Stomach (tissue), 9 donors: Measurements from ENCODE around the gene UBFD1. TPM values are rescaled to one million over a fixed set of nuclear protein-coding genes. Genes with fewer than 3 reads are reported as not detected.

Source experiments
- DNase-seq, 2 donors: peaks; one replicate each; pipeline versions ENCODE4 v3.0.0 to v3.0.0-alpha.2; 2013 to 2019
- H3K27ac ChIP-seq, 5 donors: fragments of 200-600 bp in 4 of 5; sonication (generic) in 4 of 5; one replicate each; pipeline ENCODE4 v1.5.1; 2013 to 2019; ENCODE audit warnings: mild to moderate bottlenecking in 1 of 5, moderate library complexity in 1 of 5
- H3K27me3 ChIP-seq, 3 donors: fragments of 200-600 bp; sonication (generic); one replicate each; pipeline ENCODE4 v1.5.1; 2017 to 2019; ENCODE audit warnings: mixed run types in 1 of 3
- H3K36me3 ChIP-seq, 4 donors: fragments of 200-600 bp; sonication (generic); 1 replicate in 3 of 4; 2 replicates in 1 of 4; pipeline ENCODE4 v1.5.1; 2016 to 2019
- H3K4me1 ChIP-seq, 4 donors: fragments of 200-600 bp; sonication (generic); one replicate each; pipeline ENCODE4 v1.5.1; 2016 to 2019
- H3K4me3 ChIP-seq, 4 donors: fragments of 200-600 bp; sonication (generic) in 3 of 4; one replicate each; pipeline ENCODE4 v1.5.1; 2016 to 2019; ENCODE audit warnings: mild to moderate bottlenecking in 1 of 4
- H3K9me3 ChIP-seq, 4 donors: fragments of 200-600 bp; sonication (generic); one replicate each; pipeline ENCODE4 v1.5.1; 2016 to 2019
- EP300 ChIP-seq: sonication (generic); formaldehyde crosslinking; IDR thresholded peaks from one replicate; pipeline ENCODE4 v1.6.1; 2017; ENCODE audit warnings: antibody characterized with exemption
- POLR2A ChIP-seq, 4 donors: fragments of 450-650 bp; IDR thresholded peaks; one replicate each; pipeline ENCODE4 v1.6.1; 2016; ENCODE audit warnings: antibody characterized with exemption in 4 of 4, control low read depth in 2 of 4, mild to moderate bottlenecking in 1 of 4, moderate library complexity in 1 of 4
- POLR2AphosphoS5 ChIP-seq, 3 donors: sonication (generic); formaldehyde crosslinking; IDR thresholded peaks; one replicate each; pipeline ENCODE4 v1.6.1; 2016; ENCODE audit warnings: antibody characterized with exemption in 3 of 3
- WGBS, 5 donors: extraction: QIAGEN DNeasy Blood & Tissue Kit in 3 of 5; methylation state at CpG; one replicate each; pipeline versions ENCODE4 v1.1.5 to v1.1.7; 2013 to 2018; 5-methylcytosine and 5-hydroxymethylcytosine counted together
- intact Hi-C: fragments of 100-400 bp; cut with DNase I; formaldehyde crosslinking; loops from one replicate; pipeline ENCODE4 v1.15.1; 2023; ENCODE audit warnings: low total_unique reads
- polyA plus RNA-seq, 3 donors: library from polyadenylated mRNA; stranded (reverse); fragments of 200-250 nt; gene quantifications; one replicate each; pipeline ENCODE4 v1.2.3, GENCODE V29; 2013
- total RNA-seq, 5 donors: library from RNA; depleted of rRNA; stranded (reverse); fragments of >200 nt; gene quantifications; one replicate each; pipeline versions ENCODE4 v1.1.0 to v1.2.3, GENCODE V29; 2014 to 2016
- TF ChIP-seq, protein P1 (sequence below), 7 experiments: fragments of 450-650 bp in 4 of 7; fragments of 200-600 bp in 3 of 7; sonication (generic) in 3 of 7; IDR thresholded peaks; one replicate each; pipeline ENCODE4 v1.5.1; 2016 to 2019; ENCODE audit warnings: antibody characterized with exemption in 7 of 7, control low read depth in 2 of 7, mild to moderate bottlenecking in 1 of 7
- donor health status: healthy with polysubstance abuse.
- donor health status: Bipolar disorder and iron deficiency.
- donor health status: healthy.

UBFD1 gene
- total and polyA plus RNA-seq, 8 donors = 6.0 to 163 (median 29.4) TPM

GRCh38 chr16:23562505-23562904, 5.0 kb downstream of the UBFD1 start:
- intact Hi-C loops = no loop called here
- H3K36me3 ChIP-seq = peaks cover 63 to 84% (median 84%) of the 10 kb centered on the region in 4 donors

GRCh38 chr16:23563186-23563585, 5.7 kb downstream of the UBFD1 start:
- H3K36me3 ChIP-seq = peaks cover 68 to 91% (median 90%) of the 10 kb centered on the region in 4 donors
- WGBS, 5 donors = 75 to 83% (median 77%) methylated on average over 6 of the region's 6 CpGs
- intact Hi-C loops = no loop called here
- H3K4me1 ChIP-seq = peaks cover 11 to 34% (median 28%) of the 10 kb centered on the region in 4 donors
- H3K27ac ChIP-seq = no peak overlapping the region
- H3K27me3 ChIP-seq = no peaks in the 10 kb centered on the region
- DNase-seq = no peak
- TF ChIP-seq POLR2A (IDR thresholded peaks at IDR 0.05) (no peak), EP300 (no peak), POLR2AphosphoS5 (IDR thresholded peaks at IDR 0.05) (no peak)
- TF ChIP-seq, protein P1, sequence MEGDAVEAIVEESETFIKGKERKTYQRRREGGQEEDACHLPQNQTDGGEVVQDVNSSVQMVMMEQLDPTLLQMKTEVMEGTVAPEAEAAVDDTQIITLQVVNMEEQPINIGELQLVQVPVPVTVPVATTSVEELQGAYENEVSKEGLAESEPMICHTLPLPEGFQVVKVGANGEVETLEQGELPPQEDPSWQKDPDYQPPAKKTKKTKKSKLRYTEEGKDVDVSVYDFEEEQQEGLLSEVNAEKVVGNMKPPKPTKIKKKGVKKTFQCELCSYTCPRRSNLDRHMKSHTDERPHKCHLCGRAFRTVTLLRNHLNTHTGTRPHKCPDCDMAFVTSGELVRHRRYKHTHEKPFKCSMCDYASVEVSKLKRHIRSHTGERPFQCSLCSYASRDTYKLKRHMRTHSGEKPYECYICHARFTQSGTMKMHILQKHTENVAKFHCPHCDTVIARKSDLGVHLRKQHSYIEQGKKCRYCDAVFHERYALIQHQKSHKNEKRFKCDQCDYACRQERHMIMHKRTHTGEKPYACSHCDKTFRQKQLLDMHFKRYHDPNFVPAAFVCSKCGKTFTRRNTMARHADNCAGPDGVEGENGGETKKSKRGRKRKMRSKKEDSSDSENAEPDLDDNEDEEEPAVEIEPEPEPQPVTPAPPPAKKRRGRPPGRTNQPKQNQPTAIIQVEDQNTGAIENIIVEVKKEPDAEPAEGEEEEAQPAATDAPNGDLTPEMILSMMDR (IDR thresholded peaks at IDR 0.05) = no peak
- H3K4me3 ChIP-seq = no peak overlapping the region
- no peaks in the 10 kb centered on the region for H3K9me3 ChIP-seq

More at GRCh38 chr16:23562505-23562904, 5.0 kb downstream of the UBFD1 start:
- Histone ChIP-seq H3K4me1 (peaks cover 11 to 39% (median 30%) of the 10 kb centered on the region in 4 donors), H3K27me3 (no peaks in the 10 kb centered on the region), H3K27ac (no peak overlapping the region), H3K9me3 (no peaks in the 10 kb centered on the region), H3K4me3 (no peak overlapping the region)
- DNase-seq = no peak
- no peak for TF ChIP-seq POLR2A (IDR thresholded peaks at IDR 0.05)
- TF ChIP-seq POLR2AphosphoS5 (IDR thresholded peaks at IDR 0.05) = no peak
- TF ChIP-seq, protein P1 (IDR thresholded peaks at IDR 0.05) = no peak
- TF ChIP-seq EP300 = no peak
- 90 to 95% (median 92%) methylated on average over 13 of the region's 13 CpGs for WGBS, 5 donors

DNA sequence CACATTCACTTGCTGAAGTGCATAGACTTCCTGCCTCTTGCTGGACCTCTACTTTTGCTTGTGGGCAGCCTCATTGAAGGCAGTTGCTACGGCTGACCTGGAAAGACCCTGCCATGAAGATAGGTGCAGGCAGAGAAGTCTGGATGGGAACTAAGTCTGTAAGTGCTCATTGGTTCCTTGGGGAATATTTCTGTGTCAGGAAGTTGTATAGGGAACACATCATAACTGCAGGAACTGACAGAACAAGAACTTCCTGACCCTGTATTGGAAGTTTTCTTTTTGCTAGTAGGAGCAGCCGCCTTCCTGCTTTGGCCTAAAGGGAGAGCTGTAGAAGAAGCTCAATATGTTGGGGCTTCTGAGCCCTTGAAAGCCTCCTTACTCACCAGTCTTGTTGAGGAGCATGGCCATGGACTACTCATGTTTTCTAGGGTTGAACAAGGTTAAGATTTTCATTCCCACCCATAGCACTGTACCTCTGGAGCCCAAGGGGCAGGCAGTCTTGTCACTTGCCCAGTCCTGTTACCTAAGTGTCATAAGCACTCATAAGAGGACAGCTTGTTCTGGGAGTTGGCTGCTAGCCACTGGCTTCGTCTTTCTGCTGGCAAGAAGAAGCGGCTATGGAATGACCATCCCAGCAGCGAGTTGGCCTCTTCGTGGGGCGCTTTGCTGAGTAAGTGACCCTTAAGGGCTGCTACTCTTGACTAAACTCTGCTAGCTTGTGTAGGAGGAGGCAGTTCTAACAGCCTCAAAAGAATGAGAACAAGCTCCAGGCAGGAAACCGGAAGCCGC, 7.2 kb downstream of the UBFD1 start:
- TF ChIP-seq, protein P1 (IDR thresholded peaks at IDR 0.05) = no peak
- no peak for TF ChIP-seq POLR2A (IDR thresholded peaks at IDR 0.05)
- no peak for TF ChIP-seq EP300
- TF ChIP-seq POLR2AphosphoS5 (IDR thresholded peaks at IDR 0.05) = no peak
- no peaks in the 10 kb centered on the region for H3K9me3 ChIP-seq
- 90 to 96% (median 94%) methylated on average over 9 of the region's 9 CpGs for WGBS, 5 donors
- H3K4me3 ChIP-seq = no peak overlapping the region
- H3K4me1 ChIP-seq = peaks cover 0 to 18% (median 13%) of the 10 kb centered on the region in 4 donors
- H3K27me3 ChIP-seq = no peaks in the 10 kb centered on the region
- peaks cover 78 to 100% (median 100%) of the 10 kb centered on the region in 4 donors for H3K36me3 ChIP-seq
- no peak overlapping the region for H3K27ac ChIP-seq
- intact Hi-C loops = no loop called here
- no peak for DNase-seq

- TF ChIP-seq EP300 (no peak), POLR2AphosphoS5 (IDR thresholded peaks at IDR 0.05) (no peak), POLR2A (IDR thresholded peaks at IDR 0.05) (no peak)
- TF ChIP-seq, protein P1 (IDR thresholded peaks at IDR 0.05) = no peak
- WGBS, 5 donors = 95 to 100% (median 97%) methylated on average over 8 of the region's 8 CpGs
- Histone ChIP-seq H3K9me3 (no peaks in the 10 kb centered on the region), H3K4me3 (no peak overlapping the region), H3K4me1 (no peaks in the 10 kb centered on the region), H3K36me3 (peaks cover 77 to 100% (median 100%) of the 10 kb centered on the region in 4 donors), H3K27ac (no peak overlapping the region), H3K27me3 (no peaks in the 10 kb centered on the region)
- no peak for DNase-seq
- intact Hi-C loops = no loop called here
Observed at GRCh38 chr16:23566724-23567123, 9.2 kb downstream of the UBFD1 start.
